Testis (tissue), 3 donors: ENCODE results near the gene MYBPH. TPM values are rescaled to one million over a fixed set of nuclear protein-coding genes. Genes with fewer than 3 reads are reported as not detected.

ENCODE experiments used
- DNase-seq: peaks from one replicate; pipeline ENCODE4 v3.0.0-alpha.2; 2019
- H3K27ac ChIP-seq, 2 donors: fragments of 200-600 bp; sonication (generic); one replicate each; pipeline ENCODE4 v1.5.1; 2019
- H3K27me3 ChIP-seq: fragments of 200-600 bp; sonication (generic); one replicate; pipeline ENCODE4 v1.5.1; 2019
- H3K36me3 ChIP-seq: fragments of 200-600 bp; sonication (generic); one replicate; pipeline ENCODE4 v1.5.1; 2017; ENCODE audit warnings: low read depth; ENCODE audit errors: missing control alignments
- H3K4me1 ChIP-seq: fragments of 200-600 bp; sonication (generic); one replicate; pipeline ENCODE4 v1.5.1; 2019
- H3K4me3 ChIP-seq, 2 donors: fragments of 200-600 bp; sonication (generic); one replicate each; pipeline ENCODE4 v1.5.1; 2017 to 2019
- H3K9me3 ChIP-seq: fragments of 200-600 bp; sonication (generic); one replicate; pipeline ENCODE4 v1.5.1; 2017
- POLR2A ChIP-seq: fragments of 450-650 bp; IDR thresholded peaks from one replicate; pipeline ENCODE4 v1.6.1; 2017; ENCODE audit warnings: antibody characterized with exemption, mild to moderate bottlenecking, moderate library complexity
- WGBS, 2 donors: methylation state at CpG; one replicate each; pipeline ENCODE4 v1.1.5; 2018; 5-methylcytosine and 5-hydroxymethylcytosine counted together
- intact Hi-C: fragments of 100-400 bp; cut with DNase I; formaldehyde crosslinking; loops from one replicate; pipeline ENCODE4 v1.15.1; 2023; ENCODE audit warnings: low total_unique reads
- polyA plus RNA-seq: library from polyadenylated mRNA; stranded (reverse); fragments of 350-450 nt; fragmentation: Illumina TruSeq; extraction: RNeasy Lipid Tissue Mini Kit (QIAGEN cat#74804); gene quantifications from one replicate; pipeline ENCODE4 v1.2.3, GENCODE V29; 2014; ENCODE audit warnings: low read depth, low replicate concordance; ENCODE audit not compliant: insufficient read depth
- total RNA-seq, 2 donors: library from RNA; depleted of rRNA; stranded (reverse); fragments of >200 nt; gene quantifications; one replicate each; pipeline ENCODE4 v1.2.3, GENCODE V29; 2016
- TF ChIP-seq, protein P1 (sequence below), 3 experiments: fragments of 450-650 bp in 2 of 3; fragments of 200-600 bp in 1 of 3; sonication (generic) in 1 of 3; IDR thresholded peaks; one replicate each; pipeline ENCODE4 v1.5.1; 2016 to 2019; ENCODE audit warnings: antibody characterized with exemption in 3 of 3, mild to moderate bottlenecking in 2 of 3, moderate library complexity in 1 of 3

The MYBPH gene
- total and polyA plus RNA-seq, 3 donors from 2014 or later, result 0.16 to 2.9 (median 0.25) TPM

DNA sequence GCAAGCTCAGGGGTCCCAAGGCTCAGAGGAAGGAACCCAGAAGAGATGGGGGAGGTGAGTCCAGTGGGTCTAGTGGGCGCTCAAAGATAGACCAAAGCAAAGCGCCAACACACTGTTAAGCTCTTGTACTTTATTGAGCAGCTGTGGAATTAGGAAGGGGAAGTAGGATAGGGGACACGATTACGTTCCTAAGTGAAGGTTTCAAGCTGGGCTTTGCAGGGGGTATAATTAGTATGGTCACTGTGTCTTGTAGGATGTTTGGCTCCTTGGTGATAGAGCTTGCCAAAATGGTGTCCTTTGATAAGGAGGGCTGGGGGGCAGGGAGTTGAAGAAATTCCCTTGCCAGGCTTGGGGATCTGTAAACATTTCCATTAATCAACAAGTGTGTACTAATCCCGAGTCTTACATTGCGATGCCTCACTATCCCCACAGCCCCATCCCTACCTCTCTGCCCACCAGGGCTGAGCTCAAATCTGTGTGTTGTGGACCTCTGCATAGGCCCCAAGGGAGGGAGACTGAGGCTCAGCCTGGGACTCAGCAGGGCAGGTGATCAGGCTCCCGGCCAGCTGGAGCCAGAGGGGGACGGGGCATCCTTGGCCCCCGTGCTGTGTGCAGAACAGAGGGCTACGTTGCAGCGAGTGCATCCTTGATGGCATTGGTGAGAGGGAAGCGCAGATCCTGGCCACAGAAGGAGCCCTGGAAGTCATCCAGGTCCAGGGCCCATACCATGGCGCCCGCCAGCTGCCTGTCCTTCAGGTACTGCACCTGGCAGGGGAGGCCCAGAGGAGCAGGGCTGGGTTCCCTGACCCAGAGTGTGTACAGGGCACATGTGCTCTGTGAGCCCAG, 3.4 kb upstream of the MYBPH start:
- no peaks in the 10 kb centered on the region for H3K36me3 ChIP-seq
- peaks cover 26% of the 10 kb centered on the region for H3K4me1 ChIP-seq
- H3K27ac ChIP-seq, result no peak overlapping the region
- DNase-seq, result no peak
- no peaks in the 10 kb centered on the region for H3K9me3 ChIP-seq
- TF ChIP-seq POLR2A, result no peak
- TF ChIP-seq, protein P1, sequence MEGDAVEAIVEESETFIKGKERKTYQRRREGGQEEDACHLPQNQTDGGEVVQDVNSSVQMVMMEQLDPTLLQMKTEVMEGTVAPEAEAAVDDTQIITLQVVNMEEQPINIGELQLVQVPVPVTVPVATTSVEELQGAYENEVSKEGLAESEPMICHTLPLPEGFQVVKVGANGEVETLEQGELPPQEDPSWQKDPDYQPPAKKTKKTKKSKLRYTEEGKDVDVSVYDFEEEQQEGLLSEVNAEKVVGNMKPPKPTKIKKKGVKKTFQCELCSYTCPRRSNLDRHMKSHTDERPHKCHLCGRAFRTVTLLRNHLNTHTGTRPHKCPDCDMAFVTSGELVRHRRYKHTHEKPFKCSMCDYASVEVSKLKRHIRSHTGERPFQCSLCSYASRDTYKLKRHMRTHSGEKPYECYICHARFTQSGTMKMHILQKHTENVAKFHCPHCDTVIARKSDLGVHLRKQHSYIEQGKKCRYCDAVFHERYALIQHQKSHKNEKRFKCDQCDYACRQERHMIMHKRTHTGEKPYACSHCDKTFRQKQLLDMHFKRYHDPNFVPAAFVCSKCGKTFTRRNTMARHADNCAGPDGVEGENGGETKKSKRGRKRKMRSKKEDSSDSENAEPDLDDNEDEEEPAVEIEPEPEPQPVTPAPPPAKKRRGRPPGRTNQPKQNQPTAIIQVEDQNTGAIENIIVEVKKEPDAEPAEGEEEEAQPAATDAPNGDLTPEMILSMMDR (IDR thresholded peaks at IDR 0.05), result no peak
- WGBS, 2 donors, result 87 to 94% methylated on average over 13 to 14 of the region's 14 CpGs
- H3K27me3 ChIP-seq, result no peaks in the 10 kb centered on the region
- H3K4me3 ChIP-seq, result no peak overlapping the region
- intact Hi-C loops, result no loop called here

DNA sequence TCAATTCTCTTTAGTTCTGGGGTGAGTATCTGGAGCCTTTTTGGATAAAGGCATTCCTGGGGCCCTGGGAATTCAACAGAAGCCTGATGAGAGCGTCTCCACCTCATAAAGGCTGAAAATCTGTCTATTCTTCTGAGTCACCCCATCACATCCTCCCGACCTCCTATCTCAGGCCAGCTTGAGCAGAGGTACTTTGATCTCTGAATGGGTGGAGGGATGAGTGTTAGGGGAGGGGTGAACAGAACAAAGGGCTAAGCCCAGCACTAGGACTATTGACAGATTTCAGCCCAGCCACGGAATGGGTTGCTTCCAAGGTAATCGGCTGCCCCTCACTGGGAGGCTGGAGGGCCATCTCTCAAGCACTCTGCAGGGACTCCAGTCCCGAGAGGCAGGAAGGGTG, 2.5 kb upstream of the MYBPH start:
- intact Hi-C loops, result no loop called here
- WGBS, 2 donors, result 73 to 91% methylated on average over 5 of the region's 5 CpGs
- Histone ChIP-seq H3K4me1 (peaks cover 31% of the 10 kb centered on the region), H3K9me3 (no peaks in the 10 kb centered on the region), H3K27me3 (no peaks in the 10 kb centered on the region), H3K4me3 (no peak overlapping the region), H3K27ac (no peak overlapping the region), H3K36me3 (no peaks in the 10 kb centered on the region)
- TF ChIP-seq, protein P1 (IDR thresholded peaks at IDR 0.05), result no peak
- TF ChIP-seq POLR2A, result no peak
- DNase-seq, result no peak

DNA sequence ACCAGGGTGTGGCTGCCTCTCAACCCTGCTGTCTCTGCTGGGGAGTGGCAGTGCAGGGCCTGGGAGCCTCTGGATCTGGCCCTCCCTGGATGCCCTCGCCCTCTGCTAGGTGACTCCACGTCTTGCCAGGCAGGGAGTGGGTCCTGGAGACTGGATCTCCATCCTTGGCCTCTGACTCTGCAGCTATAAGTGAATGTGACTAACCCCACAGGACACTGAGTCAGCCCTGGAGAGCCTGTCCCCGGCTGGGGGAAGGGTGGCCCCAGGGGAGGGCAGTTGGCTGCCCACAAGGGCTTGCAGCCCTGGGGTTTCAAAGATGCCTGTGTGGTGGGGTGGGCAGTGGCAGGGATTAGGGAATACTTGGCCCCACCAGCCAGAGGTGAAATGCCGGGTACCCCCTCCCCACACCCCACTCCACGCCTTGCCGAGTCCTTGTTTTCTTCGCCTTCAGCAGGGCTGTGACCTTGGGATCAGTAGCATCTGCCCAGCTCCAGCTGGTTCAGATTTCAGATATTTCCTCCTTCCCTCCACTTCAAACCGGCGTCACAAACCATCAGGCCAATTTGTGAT, 1.9 kb upstream of the MYBPH start:
- no peaks in the 10 kb centered on the region for H3K27me3 ChIP-seq
- H3K36me3 ChIP-seq, result no peaks in the 10 kb centered on the region
- intact Hi-C loops, result no loop called here
- DNase-seq, result no peak
- H3K4me3 ChIP-seq, result no peak overlapping the region
- no peak overlapping the region for H3K27ac ChIP-seq
- no peaks in the 10 kb centered on the region for H3K9me3 ChIP-seq
- TF ChIP-seq, protein P1 (IDR thresholded peaks at IDR 0.05), result no peak
- no peak for TF ChIP-seq POLR2A
- peaks cover 36% of the 10 kb centered on the region for H3K4me1 ChIP-seq
- WGBS, 2 donors, result 38 to 40% methylated on average over 8 to 9 of the region's 9 CpGs

DNA sequence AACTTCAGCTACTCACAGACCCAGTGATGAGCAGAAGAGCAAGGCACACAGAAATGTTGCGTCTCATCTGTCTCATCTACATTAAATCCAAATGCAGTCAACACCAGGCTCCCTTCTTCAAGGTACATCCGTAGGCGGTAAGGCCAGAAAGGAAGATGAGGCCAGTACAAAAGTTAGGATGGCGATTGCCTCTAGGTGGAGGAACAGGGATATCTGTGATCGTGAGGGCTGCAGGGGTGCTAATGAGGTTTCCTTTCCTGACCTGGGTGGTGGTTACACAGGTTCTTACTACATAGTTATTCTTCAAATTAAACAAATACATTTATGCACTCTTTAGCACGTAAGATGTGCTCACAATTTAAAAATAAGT, 1.4 kb upstream of the MYBPH start:
- 90 to 96% methylated on average over 6 of the region's 6 CpGs for WGBS, 2 donors
- intact Hi-C loops, result no loop called here
- Histone ChIP-seq H3K36me3 (no peaks in the 10 kb centered on the region), H3K4me1 (peaks cover 37% of the 10 kb centered on the region), H3K27ac (no peak overlapping the region), H3K27me3 (no peaks in the 10 kb centered on the region), H3K4me3 (no peak overlapping the region), H3K9me3 (no peaks in the 10 kb centered on the region)
- TF ChIP-seq, protein P1 (IDR thresholded peaks at IDR 0.05), result no peak
- no peak for TF ChIP-seq POLR2A
- DNase-seq, result no peak
